Body of pancreas (tissue), 4 donors: ENCODE measurements around the gene DYSF.

ENCODE experiments used
- POLR2A ChIP-seq, 3 donors: fragments of 450-650 bp; IDR thresholded peaks; one replicate each; pipeline ENCODE4 v1.6.1; 2016; ENCODE audit warnings: antibody characterized with exemption in 3 of 3, mild to moderate bottlenecking in 2 of 3
- TF ChIP-seq, protein P1 (sequence below), 7 experiments: fragments of 450-650 bp in 4 of 7; fragments of 200-600 bp in 3 of 7; sonication (generic) in 3 of 7; IDR thresholded peaks; one replicate each; pipeline ENCODE4 v1.5.1; 2016 to 2019; ENCODE audit warnings: antibody characterized with exemption in 7 of 7

DNA sequence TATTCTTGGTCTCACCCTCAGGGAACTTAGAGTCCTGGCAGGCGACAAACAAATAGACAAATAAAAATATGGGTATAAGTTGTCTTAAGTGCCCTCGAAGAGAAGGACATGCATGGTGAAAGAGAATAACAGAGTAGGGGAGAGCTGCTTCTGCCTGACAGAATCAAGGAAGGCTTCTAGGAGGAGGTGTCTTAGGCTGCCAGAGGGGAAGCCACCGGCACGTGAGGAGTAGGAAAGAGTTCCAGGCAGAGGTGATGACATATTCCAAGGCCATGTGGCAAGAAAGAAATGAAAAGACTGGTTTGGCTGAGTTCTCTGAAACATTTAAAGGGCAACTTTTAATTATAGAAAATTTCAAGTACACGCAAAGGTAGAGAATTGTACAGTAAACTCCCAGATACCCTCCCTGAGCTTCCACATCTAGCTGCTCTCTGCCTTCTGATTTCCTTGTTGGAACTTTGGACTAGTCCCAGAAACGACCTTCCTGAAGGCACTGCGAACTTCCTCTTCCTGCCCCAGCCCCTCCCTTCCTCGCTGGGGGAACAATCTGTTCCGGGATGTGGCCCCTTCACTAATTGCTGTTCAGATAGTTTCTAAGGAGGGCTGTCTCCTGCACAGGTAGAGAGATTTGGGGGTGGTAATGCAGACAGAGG lies 91.7 kb downstream of the DYSF start:
- TF ChIP-seq, protein P1, sequence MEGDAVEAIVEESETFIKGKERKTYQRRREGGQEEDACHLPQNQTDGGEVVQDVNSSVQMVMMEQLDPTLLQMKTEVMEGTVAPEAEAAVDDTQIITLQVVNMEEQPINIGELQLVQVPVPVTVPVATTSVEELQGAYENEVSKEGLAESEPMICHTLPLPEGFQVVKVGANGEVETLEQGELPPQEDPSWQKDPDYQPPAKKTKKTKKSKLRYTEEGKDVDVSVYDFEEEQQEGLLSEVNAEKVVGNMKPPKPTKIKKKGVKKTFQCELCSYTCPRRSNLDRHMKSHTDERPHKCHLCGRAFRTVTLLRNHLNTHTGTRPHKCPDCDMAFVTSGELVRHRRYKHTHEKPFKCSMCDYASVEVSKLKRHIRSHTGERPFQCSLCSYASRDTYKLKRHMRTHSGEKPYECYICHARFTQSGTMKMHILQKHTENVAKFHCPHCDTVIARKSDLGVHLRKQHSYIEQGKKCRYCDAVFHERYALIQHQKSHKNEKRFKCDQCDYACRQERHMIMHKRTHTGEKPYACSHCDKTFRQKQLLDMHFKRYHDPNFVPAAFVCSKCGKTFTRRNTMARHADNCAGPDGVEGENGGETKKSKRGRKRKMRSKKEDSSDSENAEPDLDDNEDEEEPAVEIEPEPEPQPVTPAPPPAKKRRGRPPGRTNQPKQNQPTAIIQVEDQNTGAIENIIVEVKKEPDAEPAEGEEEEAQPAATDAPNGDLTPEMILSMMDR (IDR thresholded peaks at IDR 0.05), result no peak
- TF ChIP-seq POLR2A (IDR thresholded peaks at IDR 0.05), result no peak
